NCI-H82 treated with DMSO at 0.1 percent for 48 hours (cell line): ENCODE data around the gene ZNF865.

Experiments
- DNase-seq: peaks from one replicate; lab custom pipeline; 2025; ENCODE audit not compliant: unreplicated experiment; lab: John Stamatoyannopoulos, UW

ZNF865 gene

GRCh38 chr19:55656988-55657747 lies 51.7 kb downstream of the ZNF865 start:
- DNase-seq = no peak

- no peak for DNase-seq
These were observed 53.5 kb downstream of the ZNF865 start for GRCh38 chr19:55658846-55659459.

DNA sequence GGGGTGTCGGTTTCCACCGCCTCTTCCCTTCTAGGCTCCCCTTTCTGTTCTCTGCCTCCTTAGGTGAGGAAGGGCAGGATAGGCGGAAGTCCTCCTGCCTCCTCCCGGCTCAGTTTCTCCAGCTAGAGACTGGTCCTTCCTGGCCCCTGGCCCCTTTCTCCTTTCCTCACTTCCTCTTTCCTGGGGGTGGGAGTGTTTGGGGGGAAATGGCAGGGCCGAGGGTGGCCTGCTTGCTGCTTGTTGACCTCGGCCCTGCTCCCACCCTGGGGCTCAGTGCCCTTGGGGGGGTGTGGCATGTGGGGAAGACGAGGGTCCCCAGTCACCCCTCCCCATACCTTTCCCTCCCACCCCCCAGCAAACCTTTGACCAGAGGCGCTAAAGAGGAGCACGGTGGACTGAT lies 54.4 kb downstream of the ZNF865 start:
- no peak for DNase-seq

GRCh38 chr19:55660404-55660803 lies 55.0 kb downstream of the ZNF865 start:
- no peak for DNase-seq

GRCh38 chr19:55660991-55661390 lies 55.5 kb downstream of the ZNF865 start:
- DNase-seq = no peak

DNA sequence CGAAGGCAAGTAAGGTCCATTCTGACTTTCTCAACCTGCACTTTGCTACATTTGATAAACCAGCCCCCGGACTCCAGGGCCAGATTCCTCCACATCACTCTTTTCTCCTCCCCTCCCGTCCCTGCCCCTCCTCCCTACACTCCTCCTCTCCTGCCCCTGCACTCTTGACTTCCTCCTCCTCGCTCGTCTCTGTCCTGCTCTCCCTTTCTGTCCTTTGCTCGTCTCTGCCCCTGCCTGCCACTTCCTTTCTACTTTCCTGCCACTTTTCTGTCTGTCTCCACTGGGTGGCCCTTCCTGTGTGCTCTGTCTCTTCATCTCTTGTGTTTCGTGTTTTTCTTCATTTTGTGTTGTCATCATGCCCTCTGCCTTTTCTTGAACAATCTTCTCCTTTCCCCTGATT lies 56.4 kb downstream of the ZNF865 start:
- DNase-seq = no peak

DNA sequence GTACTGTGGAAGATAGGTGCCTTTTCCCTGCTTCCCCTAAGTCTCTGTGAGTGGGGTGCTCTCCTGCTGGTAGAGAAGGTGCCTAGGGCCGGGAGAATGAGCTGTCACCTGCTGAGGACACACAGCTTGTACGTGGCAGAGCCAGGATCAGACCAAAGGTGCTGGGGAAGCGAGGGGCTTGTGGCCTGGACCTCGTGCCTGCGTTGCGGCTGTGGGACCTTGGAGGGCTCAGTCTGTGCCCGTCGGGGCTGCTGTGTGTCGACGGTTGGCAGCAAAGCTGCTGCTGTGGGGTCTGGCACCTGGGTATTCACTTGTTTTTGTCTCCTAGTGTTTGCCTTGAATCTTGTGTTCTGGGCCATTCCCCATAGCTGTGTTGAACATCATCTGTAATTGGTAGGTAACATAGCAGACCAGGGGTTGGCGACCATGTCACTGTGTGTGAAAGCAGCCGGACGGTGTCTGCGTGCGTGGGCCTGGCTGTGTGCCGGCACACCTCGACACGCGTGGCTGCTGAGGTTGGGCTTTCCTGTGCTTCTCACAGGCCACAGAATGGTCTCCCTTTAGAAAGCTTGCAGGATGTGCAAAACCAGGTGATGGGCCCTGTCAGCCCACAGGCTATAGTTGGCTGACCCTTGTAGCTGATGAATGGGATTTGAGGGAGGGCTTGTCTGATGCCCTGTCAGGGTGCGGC lies 58.5 kb downstream of the ZNF865 start:
- no peak for DNase-seq

- no peak for DNase-seq
These were observed 61.0 kb downstream of the ZNF865 start for GRCh38 chr19:55666343-55667005.
